WERI-Rb-1 (cell line): ENCODE measurements around the gene KCNA4.

Experiments used
- DNase-seq: peaks from one replicate; pipeline ENCODE4 v3.0.0-alpha.2; 2020
- H3K27ac ChIP-seq: fragments of 250-450 bp; sonication (Bioruptor Pico); 2 replicates; pipeline ENCODE4 v1.5.1; 2020; ENCODE audit warnings: mild to moderate bottlenecking, moderate library complexity
- H3K27me3 ChIP-seq: fragments of 250-450 bp; sonication (Bioruptor Pico); 2 replicates; pipeline ENCODE4 v1.5.1; 2021; ENCODE audit warnings: mild to moderate bottlenecking, low read depth, moderate library complexity; ENCODE audit not compliant: insufficient read depth, severe bottlenecking
- H3K36me3 ChIP-seq: fragments of 250-450 bp; sonication (Bioruptor Pico); 2 replicates; pipeline ENCODE4 v1.5.1; 2020; ENCODE audit warnings: mild to moderate bottlenecking, moderate library complexity
- H3K4me3 ChIP-seq: 2 replicates; pipeline ENCODE4 v1.5.1; 2011; ENCODE audit warnings: low read depth, mild to moderate bottlenecking, control low read depth, low read length
- H3K9me3 ChIP-seq: fragments of 250-450 bp; sonication (Bioruptor Pico); 2 replicates; pipeline ENCODE4 v1.5.1; 2021; ENCODE audit warnings: mild to moderate bottlenecking, moderate library complexity; ENCODE audit not compliant: severe bottlenecking
- CTCF ChIP-seq: IDR thresholded peaks from 2 replicates; pipeline ENCODE4 v1.5.1; 2011; ENCODE audit warnings: low read depth, mild to moderate bottlenecking, control low read depth, inconsistent platforms, low read length

KCNA4 gene

GRCh38 chr11:30023074-30023473 is 6.2 kb upstream of the KCNA4 start:
- Histone ChIP-seq H3K9me3 (no peaks in the 10 kb centered on the region), H3K27me3 (no peaks in the 10 kb centered on the region)
- TF ChIP-seq CTCF: no peak

GRCh38 chr11:30019481-30019880 is 2.7 kb upstream of the KCNA4 start:
- H3K36me3 ChIP-seq: no peaks in the 10 kb centered on the region
- H3K9me3 ChIP-seq: no peaks in the 10 kb centered on the region
- DNase-seq: no peak
- H3K27ac ChIP-seq: no peak overlapping the region
- TF ChIP-seq CTCF: no peak
- H3K4me3 ChIP-seq: no peak overlapping the region
- H3K27me3 ChIP-seq: no peaks in the 10 kb centered on the region

More at GRCh38 chr11:30023074-30023473, 6.2 kb upstream of the KCNA4 start:
- Histone ChIP-seq H3K4me3 (no peak overlapping the region), H3K36me3 (no peaks in the 10 kb centered on the region), H3K27ac (no peak overlapping the region)
- no peak for DNase-seq

- no peaks in the 10 kb centered on the region for H3K9me3 ChIP-seq
- H3K27me3 ChIP-seq: no peaks in the 10 kb centered on the region
- no peak overlapping the region for H3K27ac ChIP-seq
- DNase-seq: no peak
- no peak for TF ChIP-seq CTCF
- no peaks in the 10 kb centered on the region for H3K36me3 ChIP-seq
- H3K4me3 ChIP-seq: no peak overlapping the region
Observed at GRCh38 chr11:30018495-30018894, 1.7 kb upstream of the KCNA4 start.

GRCh38 chr11:30017445-30017895 is 640 bp upstream of the KCNA4 start:
- TF ChIP-seq CTCF: no peak
- Histone ChIP-seq H3K4me3 (no peak overlapping the region; the same call in 1 of the 2 replicates), H3K27ac (no peak overlapping the region), H3K27me3 (no peaks in the 10 kb centered on the region), H3K36me3 (no peaks in the 10 kb centered on the region; the same call in none of the 2 replicates), H3K9me3 (no peaks in the 10 kb centered on the region)
- DNase-seq: no peak

GRCh38 chr11:30015725-30016412 is 961 bp downstream of the KCNA4 start:
- H3K4me3 ChIP-seq: peak overlapping the region; percentile 59
- no peak overlapping the region for H3K27ac ChIP-seq
- no peaks in the 10 kb centered on the region; the same call in none of the 2 replicates for H3K36me3 ChIP-seq
- DNase-seq: peak; percentile 11
- no peak for TF ChIP-seq CTCF
- H3K9me3 ChIP-seq: no peaks in the 10 kb centered on the region
- no peaks in the 10 kb centered on the region for H3K27me3 ChIP-seq

GRCh38 chr11:30012346-30012745 is 4.5 kb downstream of the KCNA4 start:
- Histone ChIP-seq H3K4me3 (no peak overlapping the region), H3K9me3 (no peaks in the 10 kb centered on the region), H3K36me3 (no peaks in the 10 kb centered on the region; the same call in none of the 2 replicates), H3K27ac (no peak overlapping the region), H3K27me3 (no peaks in the 10 kb centered on the region)
- no peak for DNase-seq
- no peak for TF ChIP-seq CTCF
